IPS DF 6.9 (cell line): Measurements from ENCODE around the gene KCNH2.

Experiments used
- DNase-seq: peaks from one replicate; pipeline ENCODE4 v3.0.0-alpha.2; 2013; ENCODE audit warnings: low read depth, low spot score
- H3K27ac ChIP-seq: one replicate; pipeline ENCODE4 v1.5.1; 2013; ENCODE audit warnings: low read length, control low read depth
- H3K27me3 ChIP-seq: 2 replicates; pipeline ENCODE4 v1.6.1; 2013; ENCODE audit warnings: mild to moderate bottlenecking, low read length; ENCODE audit not compliant: control insufficient read depth, insufficient read depth
- H3K36me3 ChIP-seq: 2 replicates; pipeline ENCODE4 v1.6.1; 2013; ENCODE audit warnings: low read length; ENCODE audit not compliant: control insufficient read depth, insufficient read depth
- H3K4me1 ChIP-seq: 2 replicates; pipeline ENCODE4 v1.6.1; 2013; ENCODE audit warnings: low read length; ENCODE audit not compliant: control insufficient read depth, insufficient read depth
- H3K4me3 ChIP-seq: 2 replicates; pipeline ENCODE4 v1.5.1; 2013; ENCODE audit warnings: mild to moderate bottlenecking, low read length
- H3K9me3 ChIP-seq: 2 replicates; pipeline ENCODE4 v1.6.1; 2013; ENCODE audit warnings: low read length, inconsistent platforms; ENCODE audit not compliant: control insufficient read depth, insufficient read depth
- WGBS: extraction: QIAGEN DNeasy Blood & Tissue Kit; methylation state at CpG from one replicate; pipeline ENCODE4 v1.1.7; 2013; ENCODE audit warnings: mixed read lengths, missing lambda C conversion rate; ENCODE audit not compliant: insufficient read length, insufficient coverage; 5-methylcytosine and 5-hydroxymethylcytosine counted together

The KCNH2 gene

GRCh38 chr7:150994141-150994837 lies 16.2 kb upstream of the KCNH2 start:
- Histone ChIP-seq H3K27ac (no peak overlapping the region), H3K9me3 (no peaks in the 10 kb centered on the region), H3K4me3 (no peak overlapping the region), H3K36me3 (no peaks in the 10 kb centered on the region), H3K4me1 (peaks cover 10% of the 10 kb centered on the region), H3K27me3 (no peaks in the 10 kb centered on the region)
- no peak for DNase-seq
- WGBS = no CpG with 5 or more reads among the region's 15 CpGs

- WGBS = no CpG with 5 or more reads among the region's 14 CpGs
- Histone ChIP-seq H3K27me3 (no peaks in the 10 kb centered on the region), H3K36me3 (no peaks in the 10 kb centered on the region), H3K4me1 (peaks cover 12% of the 10 kb centered on the region), H3K27ac (no peak overlapping the region), H3K9me3 (no peaks in the 10 kb centered on the region), H3K4me3 (no peak overlapping the region)
- no peak for DNase-seq
These were observed 15.4 kb upstream of the KCNH2 start for GRCh38 chr7:150993511-150993910.

GRCh38 chr7:150992833-150993302 lies 14.7 kb upstream of the KCNH2 start:
- Histone ChIP-seq H3K27ac (no peak overlapping the region), H3K4me1 (peaks cover 12% of the 10 kb centered on the region), H3K4me3 (no peak overlapping the region), H3K9me3 (no peaks in the 10 kb centered on the region), H3K36me3 (no peaks in the 10 kb centered on the region), H3K27me3 (no peaks in the 10 kb centered on the region)
- DNase-seq = peak; percentile 70
- WGBS = no CpG with 5 or more reads among the region's 5 CpGs

GRCh38 chr7:150992051-150992640 lies 14.0 kb upstream of the KCNH2 start:
- Histone ChIP-seq H3K36me3 (no peaks in the 10 kb centered on the region), H3K27me3 (no peaks in the 10 kb centered on the region), H3K4me1 (peaks cover 12% of the 10 kb centered on the region), H3K4me3 (no peak overlapping the region), H3K27ac (no peak overlapping the region), H3K9me3 (no peaks in the 10 kb centered on the region)
- no CpG with 5 or more reads among the region's 6 CpGs for WGBS
- no peak for DNase-seq

GRCh38 chr7:150990416-150991186 lies 12.5 kb upstream of the KCNH2 start, which contains the start of gene NOS3:
TSS of gene NOS3 (plus strand) at chr7:150991017. CDS start at chr7:150993804, 2,787 bp downstream.
- no peaks in the 10 kb centered on the region for H3K36me3 ChIP-seq
- no CpG with 5 or more reads among the region's 12 CpGs for WGBS
- no peak within 1 kb of the TSS for H3K27ac ChIP-seq
- H3K4me1 ChIP-seq = peaks cover 12% of the 10 kb centered on the region
- H3K27me3 ChIP-seq = no peaks in the 10 kb centered on the region
- H3K9me3 ChIP-seq = no peaks in the 10 kb centered on the region
- no peak within 1 kb of the TSS for H3K4me3 ChIP-seq
- DNase-seq = no peak

GRCh38 chr7:150989456-150989855 lies 11.3 kb upstream of the KCNH2 start:
- Histone ChIP-seq H3K36me3 (no peaks in the 10 kb centered on the region), H3K9me3 (no peaks in the 10 kb centered on the region), H3K27ac (no peak overlapping the region), H3K4me3 (no peak overlapping the region), H3K27me3 (no peaks in the 10 kb centered on the region), H3K4me1 (peaks cover 10% of the 10 kb centered on the region; the same call in 1 of the 2 replicates)
- no CpG with 5 or more reads among the region's 7 CpGs for WGBS
- no peak for DNase-seq

GRCh38 chr7:150988230-150989226 lies 10.4 kb upstream of the KCNH2 start:
- WGBS = no CpG with 5 or more reads among the region's 31 CpGs
- Histone ChIP-seq H3K27me3 (no peaks in the 10 kb centered on the region), H3K36me3 (no peaks in the 10 kb centered on the region), H3K4me3 (peak overlapping the region; percentile 13; the same call in 1 of the 2 replicates), H3K4me1 (peaks cover 7% of the 10 kb centered on the region; the same call in 1 of the 2 replicates), H3K27ac (no peak overlapping the region), H3K9me3 (no peaks in the 10 kb centered on the region)
- DNase-seq = no peak

- DNase-seq = no peak
- Histone ChIP-seq H3K36me3 (no peaks in the 10 kb centered on the region), H3K9me3 (no peaks in the 10 kb centered on the region), H3K27me3 (no peaks in the 10 kb centered on the region), H3K4me1 (peaks cover 5% of the 10 kb centered on the region; the same call in 1 of the 2 replicates), H3K4me3 (no peak overlapping the region), H3K27ac (no peak overlapping the region)
- WGBS = no CpG with 5 or more reads among the region's 5 CpGs
These were observed 8.4 kb upstream of the KCNH2 start for GRCh38 chr7:150986556-150986955.

- H3K36me3 ChIP-seq = no peaks in the 10 kb centered on the region
- no peak overlapping the region for H3K27ac ChIP-seq
- WGBS = no CpG with 5 or more reads among the region's 16 CpGs
- no peaks in the 10 kb centered on the region for H3K9me3 ChIP-seq
- no peak overlapping the region for H3K4me3 ChIP-seq
- peaks cover 5% of the 10 kb centered on the region; the same call in 1 of the 2 replicates for H3K4me1 ChIP-seq
- no peaks in the 10 kb centered on the region for H3K27me3 ChIP-seq
- no peak for DNase-seq
These were observed 8.0 kb upstream of the KCNH2 start for GRCh38 chr7:150986099-150986512.
